H1 (cell line): Measurements from ENCODE around the gene PRKAB1. TPM values are rescaled to one million over a fixed set of nuclear protein-coding genes. Genes with fewer than 3 reads are reported as not detected.

Experiments
- JUND ChIP-seq: IDR thresholded peaks from 2 replicates; pipeline ENCODE4 v1.6.1; 2011; ENCODE audit warnings: mild to moderate bottlenecking, improper control_type of control experiment, low read length
- KDM1A ChIP-seq: fragments of 200-600, 300-600 bp; sonication (generic); IDR thresholded peaks from 2 replicates; pipeline ENCODE4 v1.7.1; 2016; ENCODE audit warnings: mild to moderate bottlenecking, low read length, borderline replicate concordance
- RFX5 ChIP-seq: IDR thresholded peaks from 2 replicates; pipeline ENCODE4 v1.6.1; 2011; ENCODE audit warnings: low read depth, low read length, improper control_type of control experiment, borderline replicate concordance
- SRF ChIP-seq: IDR thresholded peaks from 2 replicates; pipeline ENCODE4 v1.6.1; 2011; ENCODE audit warnings: mild to moderate bottlenecking, low read depth, low read length, moderate library complexity
- polyA plus RNA-seq, 7 experiments: library from polyadenylated mRNA; depleted of rRNA in 3 of 7; stranded (reverse) in 5 of 7; unstranded in 2 of 7; fragments of >200 nt in 5 of 7; fragments of 200-250 nt in 2 of 7; gene quantifications; 1 replicate in 5 of 7; 2 replicates in 1 of 7; 4 replicates in 1 of 7; pipeline versions ENCODE4 v1.2.1 to v1.2.3, GENCODE V29; 2011 to 2013; ENCODE audit warnings: missing spikeins in 2 of 7, mixed read lengths in 2 of 7
- total RNA-seq: library from RNA; stranded (reverse); fragmentation: NEBNext Ultra II Directional; extraction: Animal tissue kit (Norgen Biotek cat#: 25700); gene quantifications from 2 replicates; pipeline ENCODE4 v1.2.1, GENCODE V29; 2021

The PRKAB1 gene
- total and polyA plus RNA-seq, 2 of the 8 experiments (the other 6 are each of a cell fraction or from before 2014, with no cell fraction given): 24.0 to 32.1 TPM

- TF ChIP-seq RFX5 (no peak), SRF (no peak), JUND (no peak), KDM1A (no peak)
Observed at GRCh38 chr12:119669744-119670472, 2.0 kb downstream of the PRKAB1 start (continued).
